ENCODE measurements around the gene CARD9. TPM values are rescaled to one million over a fixed set of nuclear protein-coding genes. Genes with fewer than 3 reads are reported as not detected.

The CARD9 gene, protein sequence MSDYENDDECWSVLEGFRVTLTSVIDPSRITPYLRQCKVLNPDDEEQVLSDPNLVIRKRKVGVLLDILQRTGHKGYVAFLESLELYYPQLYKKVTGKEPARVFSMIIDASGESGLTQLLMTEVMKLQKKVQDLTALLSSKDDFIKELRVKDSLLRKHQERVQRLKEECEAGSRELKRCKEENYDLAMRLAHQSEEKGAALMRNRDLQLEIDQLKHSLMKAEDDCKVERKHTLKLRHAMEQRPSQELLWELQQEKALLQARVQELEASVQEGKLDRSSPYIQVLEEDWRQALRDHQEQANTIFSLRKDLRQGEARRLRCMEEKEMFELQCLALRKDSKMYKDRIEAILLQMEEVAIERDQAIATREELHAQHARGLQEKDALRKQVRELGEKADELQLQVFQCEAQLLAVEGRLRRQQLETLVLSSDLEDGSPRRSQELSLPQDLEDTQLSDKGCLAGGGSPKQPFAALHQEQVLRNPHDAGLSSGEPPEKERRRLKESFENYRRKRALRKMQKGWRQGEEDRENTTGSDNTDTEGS
- total RNA-seq = 1 to 10 TPM; 1.1 to 5.6 (median 2.0) TPM

DNA sequence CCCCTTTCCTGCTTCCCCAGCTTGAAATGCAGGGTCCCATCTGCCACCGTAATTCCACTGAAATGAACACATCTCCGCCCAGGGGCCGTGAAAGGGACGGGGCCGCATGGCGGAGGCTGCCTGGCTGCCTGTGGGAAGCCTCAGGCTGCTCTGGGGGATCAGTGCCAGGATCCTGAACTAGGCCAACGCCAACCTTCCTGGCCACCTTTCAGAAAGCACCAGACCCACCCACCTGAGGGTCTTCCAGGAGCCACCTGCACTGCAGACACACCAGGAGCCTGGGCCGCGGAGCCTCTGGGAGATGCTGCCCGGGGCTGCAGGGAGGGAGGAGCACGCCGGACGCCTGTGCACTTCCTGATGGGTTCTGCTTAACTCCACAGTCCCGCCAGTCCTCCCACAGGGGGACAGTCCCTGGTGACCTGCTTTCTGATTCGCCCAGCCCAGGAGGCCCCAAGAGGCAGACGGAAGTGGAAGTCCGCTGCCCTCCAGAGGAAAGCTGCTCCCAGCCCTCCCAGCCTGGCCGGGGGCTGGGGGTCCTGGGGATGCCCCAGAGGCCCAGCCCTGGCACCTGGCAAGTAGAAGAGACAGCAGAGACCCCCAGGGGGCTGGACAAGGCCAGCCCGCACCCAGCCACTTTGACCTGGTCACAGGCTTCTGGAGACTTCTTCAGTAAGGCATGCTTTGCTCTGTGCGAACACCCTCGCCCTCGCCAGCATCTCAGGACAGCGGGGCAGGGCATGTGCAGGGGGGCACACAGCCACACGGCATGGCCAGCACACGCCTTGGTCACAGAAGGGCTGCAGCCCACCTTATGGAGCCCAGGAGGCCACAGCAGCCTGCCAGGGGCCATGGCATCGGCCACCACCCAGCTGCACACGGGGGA lies at the start of gene CARD9:
TSS of gene CARD9 (minus strand) at position 370 of the 883 bp plus-strand sequence. CDS start 1,591 bp downstream, outside the sequence.
- TF ChIP-seq, protein P1, sequence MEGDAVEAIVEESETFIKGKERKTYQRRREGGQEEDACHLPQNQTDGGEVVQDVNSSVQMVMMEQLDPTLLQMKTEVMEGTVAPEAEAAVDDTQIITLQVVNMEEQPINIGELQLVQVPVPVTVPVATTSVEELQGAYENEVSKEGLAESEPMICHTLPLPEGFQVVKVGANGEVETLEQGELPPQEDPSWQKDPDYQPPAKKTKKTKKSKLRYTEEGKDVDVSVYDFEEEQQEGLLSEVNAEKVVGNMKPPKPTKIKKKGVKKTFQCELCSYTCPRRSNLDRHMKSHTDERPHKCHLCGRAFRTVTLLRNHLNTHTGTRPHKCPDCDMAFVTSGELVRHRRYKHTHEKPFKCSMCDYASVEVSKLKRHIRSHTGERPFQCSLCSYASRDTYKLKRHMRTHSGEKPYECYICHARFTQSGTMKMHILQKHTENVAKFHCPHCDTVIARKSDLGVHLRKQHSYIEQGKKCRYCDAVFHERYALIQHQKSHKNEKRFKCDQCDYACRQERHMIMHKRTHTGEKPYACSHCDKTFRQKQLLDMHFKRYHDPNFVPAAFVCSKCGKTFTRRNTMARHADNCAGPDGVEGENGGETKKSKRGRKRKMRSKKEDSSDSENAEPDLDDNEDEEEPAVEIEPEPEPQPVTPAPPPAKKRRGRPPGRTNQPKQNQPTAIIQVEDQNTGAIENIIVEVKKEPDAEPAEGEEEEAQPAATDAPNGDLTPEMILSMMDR (IDR thresholded peaks at IDR 0.05) = no peak
- H3K27ac ChIP-seq = peak within 1 kb of the TSS; percentile 23 to 43 (median 30)
- H3K4me1 ChIP-seq = peaks cover 0 to 12% (median 6%) of the 10 kb centered on the region in 4 donors
- peak; percentile 35 for DNase-seq
- no peaks in the 10 kb centered on the region for H3K9me3 ChIP-seq
- H3K36me3 ChIP-seq = no peaks in the 10 kb centered on the region
- intact Hi-C loops (cut with DNase I; ENCODE audit: low total_unique reads) (no loop called here), in situ Hi-C loops (cut with MboI; ENCODE audit: low pct_ligation_motif_present in 1 of 4, low pct_unique_long_range_greater_than_20kb in 1 of 4, low sequenced_read_pairs in 3 of 4) (no loop called here)
- H3K4me3 ChIP-seq = peak within 1 kb of the TSS in 2 of 4 donors; percentile 12 to 22
- WGBS, 2 donors (ENCODE audit: low coverage in 1 of 2) = 47 to 62% methylated on average over 3 to 20 of the region's 27 CpGs
- no peaks in the 10 kb centered on the region for H3K27me3 ChIP-seq

DNA sequence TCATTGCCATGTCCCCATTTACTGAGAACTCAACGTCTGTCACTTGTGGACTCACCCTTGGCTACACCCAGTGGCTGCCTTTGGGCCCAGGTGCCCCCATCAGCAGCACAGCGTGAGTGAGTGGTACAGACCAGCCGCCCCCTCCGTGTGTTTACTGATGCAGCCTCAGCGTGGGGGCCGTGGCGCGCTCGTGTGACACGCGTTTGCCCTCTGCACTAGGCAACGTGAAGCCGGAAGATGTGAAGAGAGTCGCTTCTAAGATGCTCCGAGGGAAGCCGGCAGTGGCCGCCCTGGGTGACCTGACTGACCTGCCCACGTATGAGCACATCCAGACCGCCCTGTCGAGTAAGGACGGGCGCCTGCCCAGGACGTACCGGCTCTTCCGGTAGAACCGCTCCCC lies 49.4 kb upstream of the CARD9 start:
- no peak overlapping the region for H3K27ac ChIP-seq
- intact Hi-C loops (cut with DNase I; ENCODE audit: low total_unique reads) = no loop called here
- in situ Hi-C loops (cut with MboI; ENCODE audit: low pct_ligation_motif_present in 1 of 4, low pct_unique_long_range_greater_than_20kb in 1 of 4, low sequenced_read_pairs in 3 of 4) = no loop called here
- DNase-seq = no peak
- H3K4me1 ChIP-seq = no peaks in the 10 kb centered on the region
- TF ChIP-seq, protein P1 (IDR thresholded peaks at IDR 0.05) = no peak
- TF ChIP-seq POLR2A (IDR thresholded peaks at IDR 0.05) (no peak), POLR2AphosphoS5 (IDR thresholded peaks at IDR 0.05) (no peak), EP300 (IDR thresholded peaks at IDR 0.05; ENCODE audit: low read depth) (no peak)
- WGBS, 2 donors (ENCODE audit: low coverage in 1 of 2) = 93% methylated on average over 26 of the region's 26 CpGs; no CpG with 5 or more reads in 1 of the 2 donors
- no peaks in the 10 kb centered on the region for H3K9me3 ChIP-seq
- no peaks in the 10 kb centered on the region for H3K27me3 ChIP-seq
- peaks cover 0 to 55% (median 20%) of the 10 kb centered on the region in 4 donors for H3K36me3 ChIP-seq
- H3K4me3 ChIP-seq = no peak overlapping the region

DNA sequence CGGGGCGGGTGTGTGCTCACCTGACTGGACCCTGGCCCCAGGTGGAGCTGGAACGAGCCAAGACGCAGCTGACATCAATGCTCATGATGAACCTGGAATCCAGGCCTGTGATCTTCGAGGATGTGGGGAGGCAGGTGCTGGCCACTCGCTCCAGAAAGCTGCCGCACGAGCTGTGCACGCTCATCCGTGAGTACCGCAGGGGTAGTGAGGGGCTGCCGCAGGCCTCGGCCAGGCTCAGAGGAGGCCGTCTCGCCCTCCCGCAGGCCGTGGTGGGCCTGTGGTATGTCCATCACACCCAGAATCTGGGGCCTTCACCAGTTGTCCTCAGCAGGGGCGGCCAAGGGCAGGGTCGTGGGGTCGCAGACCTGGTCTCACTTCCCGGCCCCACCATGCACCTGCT lies 48.3 kb upstream of the CARD9 start:
- Histone ChIP-seq H3K27me3 (no peaks in the 10 kb centered on the region), H3K4me3 (no peak overlapping the region), H3K4me1 (no peaks in the 10 kb centered on the region), H3K9me3 (no peaks in the 10 kb centered on the region), H3K27ac (no peak overlapping the region), H3K36me3 (peaks cover 0 to 66% (median 25%) of the 10 kb centered on the region in 4 donors)
- in situ Hi-C loops (cut with MboI; ENCODE audit: low pct_ligation_motif_present in 1 of 4, low pct_unique_long_range_greater_than_20kb in 1 of 4, low sequenced_read_pairs in 3 of 4) (no loop called here), intact Hi-C loops (cut with DNase I; ENCODE audit: low total_unique reads) (no loop called here)
- WGBS, 2 donors (ENCODE audit: low coverage in 1 of 2) = 80% methylated on average over 9 of the region's 21 CpGs; no CpG with 5 or more reads in 1 of the 2 donors
- TF ChIP-seq POLR2A (IDR thresholded peaks at IDR 0.05) (no peak), POLR2AphosphoS5 (IDR thresholded peaks at IDR 0.05) (no peak), EP300 (IDR thresholded peaks at IDR 0.05; ENCODE audit: low read depth) (no peak)
- TF ChIP-seq, protein P1 (IDR thresholded peaks at IDR 0.05) = no peak
- no peak for DNase-seq

DNA sequence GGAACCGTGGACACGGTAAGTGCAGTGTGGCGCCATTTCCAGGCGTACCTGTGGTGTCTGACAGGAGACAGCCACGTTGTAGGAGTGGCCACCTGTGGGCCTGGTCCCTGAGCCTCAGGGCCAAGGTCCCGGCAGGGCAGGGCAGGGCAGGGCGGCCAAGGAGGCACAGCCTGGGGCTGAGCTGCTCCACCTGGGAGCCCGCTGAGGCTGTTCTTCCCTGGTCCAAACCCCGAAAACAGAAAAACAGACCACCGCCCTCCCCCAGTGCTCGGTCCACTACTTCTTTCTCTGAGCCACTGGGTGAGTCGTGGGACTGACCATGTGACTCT lies 45.6 kb upstream of the CARD9 start:
- in situ Hi-C loops (cut with MboI; ENCODE audit: low pct_ligation_motif_present in 1 of 4, low pct_unique_long_range_greater_than_20kb in 1 of 4, low sequenced_read_pairs in 3 of 4) = no loop called here
- DNase-seq = no peak
- H3K4me1 ChIP-seq = no peaks in the 10 kb centered on the region
- no peak for TF ChIP-seq EP300 (IDR thresholded peaks at IDR 0.05; ENCODE audit: low read depth)
- TF ChIP-seq, protein P1 (IDR thresholded peaks at IDR 0.05) = no peak
- no peak for TF ChIP-seq POLR2A (IDR thresholded peaks at IDR 0.05)
- TF ChIP-seq POLR2AphosphoS5 (IDR thresholded peaks at IDR 0.05) = no peak
- H3K4me3 ChIP-seq = no peak overlapping the region
- H3K27me3 ChIP-seq = no peaks in the 10 kb centered on the region
- peaks cover 0 to 90% (median 35%) of the 10 kb centered on the region in 4 donors for H3K36me3 ChIP-seq
- no peak overlapping the region for H3K27ac ChIP-seq
- 94% methylated on average over 12 of the region's 12 CpGs; no CpG with 5 or more reads in 1 of the 2 donors for WGBS, 2 donors (ENCODE audit: low coverage in 1 of 2)
- intact Hi-C loops (cut with DNase I; ENCODE audit: low total_unique reads) = no loop called here
- no peaks in the 10 kb centered on the region for H3K9me3 ChIP-seq

Data from transverse colon (tissue), 4 donors.